Osteoblast (primary cell): Measurements from ENCODE around the gene PTPRR. TPM values are rescaled to one million over a fixed set of nuclear protein-coding genes. Genes with fewer than 3 reads are reported as not detected.

ENCODE experiments used
- DNase-seq: peaks from one replicate; pipeline ENCODE4 v3.0.0; 2011; ENCODE audit warnings: low spot score, mixed read lengths; ENCODE audit not compliant: insufficient read length; ENCODE audit errors: missing footprints
- H2AFZ ChIP-seq: 2 replicates; pipeline ENCODE4 v1.6.0; 2011; ENCODE audit warnings: mild to moderate bottlenecking, low read length
- H3K27ac ChIP-seq: 2 replicates; pipeline ENCODE4 v1.5.1; 2011; ENCODE audit warnings: mild to moderate bottlenecking, low read depth, low read length, moderate library complexity
- H3K27me3 ChIP-seq: 2 replicates; pipeline ENCODE4 v1.6.0; 2012; ENCODE audit warnings: mild to moderate bottlenecking, control low read depth, inconsistent platforms, low read length, moderate library complexity; ENCODE audit not compliant: insufficient read depth
- H3K36me3 ChIP-seq: 2 replicates; pipeline ENCODE4 v1.5.1; 2011; ENCODE audit warnings: mild to moderate bottlenecking, low read length, control low read depth, moderate library complexity; ENCODE audit not compliant: insufficient read depth
- H3K4me1 ChIP-seq: 2 replicates; pipeline ENCODE4 v1.5.1; 2011; ENCODE audit warnings: mild to moderate bottlenecking, low read length, control low read depth, moderate library complexity; ENCODE audit not compliant: insufficient read depth
- H3K4me2 ChIP-seq: 2 replicates; pipeline ENCODE4 v1.6.0; 2011; ENCODE audit warnings: mild to moderate bottlenecking, low read length; ENCODE audit not compliant: insufficient read depth
- H3K4me3 ChIP-seq: fragments of 200-600 bp; sonication (generic); 3 replicates; pipeline ENCODE4 v1.5.1; 2012; ENCODE audit warnings: mild to moderate bottlenecking, low read length, inconsistent platforms; ENCODE audit not compliant: insufficient read depth
- H3K79me2 ChIP-seq: 2 replicates; pipeline ENCODE4 v1.6.0; 2012; ENCODE audit warnings: mild to moderate bottlenecking, low read length, control low read depth, inconsistent platforms; ENCODE audit not compliant: insufficient read depth
- H3K9me3 ChIP-seq: 2 replicates; pipeline ENCODE4 v1.5.1; 2011; ENCODE audit warnings: low read depth, low read length, control low read depth
- H4K20me1 ChIP-seq: 2 replicates; pipeline ENCODE4 v1.6.0; 2012; ENCODE audit warnings: mild to moderate bottlenecking, low read length, control low read depth; ENCODE audit not compliant: insufficient read depth
- total RNA-seq: library from RNA; depleted of rRNA; stranded (reverse); fragments of >200 nt; gene quantifications from 2 replicates; pipeline ENCODE4 v1.2.3, GENCODE V29; 2012
- TF ChIP-seq, protein P1 (sequence below): IDR thresholded peaks from 2 replicates; pipeline ENCODE4 v1.5.1; 2011; ENCODE audit warnings: mild to moderate bottlenecking, low read depth, low read length, moderate library complexity; ENCODE audit errors: extremely low read depth

Gene PTPRR
- total RNA-seq, 1 donor, result not detected

DNA sequence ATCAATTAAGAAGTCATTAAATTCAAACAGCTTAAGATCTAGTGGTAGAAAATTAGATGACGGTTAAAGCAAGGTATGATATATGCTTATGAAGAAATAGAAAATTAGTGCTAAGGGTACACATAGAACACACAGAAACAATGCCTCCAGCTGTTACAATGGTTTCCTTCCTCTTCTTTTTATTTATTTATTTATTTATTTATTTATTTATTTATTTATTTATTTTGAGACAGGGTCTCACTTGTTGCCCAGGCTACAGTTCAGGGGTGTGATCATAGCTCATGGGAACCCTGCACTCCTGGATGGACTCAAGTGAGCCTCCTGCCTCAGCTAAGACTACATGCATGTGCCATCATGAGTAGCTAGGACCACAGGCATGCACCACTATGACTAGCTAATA lies 34.9 kb upstream of the PTPRR start:
- Histone ChIP-seq H3K4me3 (no peak overlapping the region), H3K36me3 (no peaks in the 10 kb centered on the region), H3K9me3 (no peaks in the 10 kb centered on the region), H3K4me1 (no peaks in the 10 kb centered on the region), H3K27ac (no peak overlapping the region), H3K79me2 (no peaks in the 10 kb centered on the region), H4K20me1 (no peaks in the 10 kb centered on the region), H3K4me2 (no peak overlapping the region), H3K27me3 (no peaks in the 10 kb centered on the region), H2AFZ (no peak overlapping the region)
- TF ChIP-seq, protein P1, sequence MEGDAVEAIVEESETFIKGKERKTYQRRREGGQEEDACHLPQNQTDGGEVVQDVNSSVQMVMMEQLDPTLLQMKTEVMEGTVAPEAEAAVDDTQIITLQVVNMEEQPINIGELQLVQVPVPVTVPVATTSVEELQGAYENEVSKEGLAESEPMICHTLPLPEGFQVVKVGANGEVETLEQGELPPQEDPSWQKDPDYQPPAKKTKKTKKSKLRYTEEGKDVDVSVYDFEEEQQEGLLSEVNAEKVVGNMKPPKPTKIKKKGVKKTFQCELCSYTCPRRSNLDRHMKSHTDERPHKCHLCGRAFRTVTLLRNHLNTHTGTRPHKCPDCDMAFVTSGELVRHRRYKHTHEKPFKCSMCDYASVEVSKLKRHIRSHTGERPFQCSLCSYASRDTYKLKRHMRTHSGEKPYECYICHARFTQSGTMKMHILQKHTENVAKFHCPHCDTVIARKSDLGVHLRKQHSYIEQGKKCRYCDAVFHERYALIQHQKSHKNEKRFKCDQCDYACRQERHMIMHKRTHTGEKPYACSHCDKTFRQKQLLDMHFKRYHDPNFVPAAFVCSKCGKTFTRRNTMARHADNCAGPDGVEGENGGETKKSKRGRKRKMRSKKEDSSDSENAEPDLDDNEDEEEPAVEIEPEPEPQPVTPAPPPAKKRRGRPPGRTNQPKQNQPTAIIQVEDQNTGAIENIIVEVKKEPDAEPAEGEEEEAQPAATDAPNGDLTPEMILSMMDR, result no peak
- DNase-seq, result no peak

DNA sequence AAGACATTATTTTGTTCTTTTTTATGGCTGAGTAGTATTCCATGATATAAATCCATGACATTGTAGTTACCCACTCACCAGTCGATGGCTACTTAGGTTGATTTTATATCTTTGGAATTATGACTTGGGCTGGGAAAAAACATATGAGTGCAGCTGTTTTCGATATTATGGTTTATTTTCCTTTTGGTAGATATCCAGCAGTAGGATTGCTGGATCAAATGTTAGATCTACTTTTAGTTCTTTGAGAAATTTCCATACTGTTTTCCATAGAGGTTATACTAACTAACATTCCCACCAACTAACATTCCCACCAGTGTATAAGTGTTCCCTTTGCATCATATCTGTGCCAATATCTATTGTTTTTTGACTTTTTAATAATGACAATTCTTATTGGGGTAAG lies 29.9 kb upstream of the PTPRR start:
- H3K4me2 ChIP-seq, result no peak overlapping the region
- no peaks in the 10 kb centered on the region for H3K79me2 ChIP-seq
- TF ChIP-seq, protein P1, result no peak
- no peaks in the 10 kb centered on the region for H4K20me1 ChIP-seq
- H2AFZ ChIP-seq, result no peak overlapping the region
- no peaks in the 10 kb centered on the region for H3K27me3 ChIP-seq
- no peaks in the 10 kb centered on the region for H3K4me1 ChIP-seq
- DNase-seq, result no peak
- no peaks in the 10 kb centered on the region for H3K36me3 ChIP-seq
- H3K9me3 ChIP-seq, result no peaks in the 10 kb centered on the region
- H3K4me3 ChIP-seq, result no peak overlapping the region
- H3K27ac ChIP-seq, result no peak overlapping the region

DNA sequence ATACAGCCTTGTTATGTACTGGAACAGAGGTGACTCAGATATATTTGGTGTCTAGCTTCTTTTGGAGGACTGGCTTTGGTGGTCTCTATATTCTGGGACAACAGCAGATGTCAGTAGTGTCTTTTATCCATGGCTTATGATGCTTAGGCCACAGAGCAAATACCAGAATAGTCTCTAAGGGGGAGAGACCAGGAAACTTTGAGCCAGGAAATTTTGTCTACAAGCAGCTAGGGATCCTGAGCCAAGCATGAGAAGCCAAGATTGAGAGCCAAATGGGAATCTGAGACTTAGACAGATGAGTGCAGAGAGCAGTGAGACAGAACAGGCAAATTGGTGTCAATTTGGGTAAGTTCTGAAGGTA lies 28.4 kb upstream of the PTPRR start:
- Histone ChIP-seq H3K4me2 (no peak overlapping the region), H3K36me3 (no peaks in the 10 kb centered on the region), H3K27me3 (no peaks in the 10 kb centered on the region), H3K9me3 (no peaks in the 10 kb centered on the region), H3K27ac (no peak overlapping the region), H3K79me2 (no peaks in the 10 kb centered on the region), H4K20me1 (no peaks in the 10 kb centered on the region), H2AFZ (no peak overlapping the region), H3K4me1 (no peaks in the 10 kb centered on the region), H3K4me3 (no peak overlapping the region)
- no peak for DNase-seq
- TF ChIP-seq, protein P1, result no peak

DNA sequence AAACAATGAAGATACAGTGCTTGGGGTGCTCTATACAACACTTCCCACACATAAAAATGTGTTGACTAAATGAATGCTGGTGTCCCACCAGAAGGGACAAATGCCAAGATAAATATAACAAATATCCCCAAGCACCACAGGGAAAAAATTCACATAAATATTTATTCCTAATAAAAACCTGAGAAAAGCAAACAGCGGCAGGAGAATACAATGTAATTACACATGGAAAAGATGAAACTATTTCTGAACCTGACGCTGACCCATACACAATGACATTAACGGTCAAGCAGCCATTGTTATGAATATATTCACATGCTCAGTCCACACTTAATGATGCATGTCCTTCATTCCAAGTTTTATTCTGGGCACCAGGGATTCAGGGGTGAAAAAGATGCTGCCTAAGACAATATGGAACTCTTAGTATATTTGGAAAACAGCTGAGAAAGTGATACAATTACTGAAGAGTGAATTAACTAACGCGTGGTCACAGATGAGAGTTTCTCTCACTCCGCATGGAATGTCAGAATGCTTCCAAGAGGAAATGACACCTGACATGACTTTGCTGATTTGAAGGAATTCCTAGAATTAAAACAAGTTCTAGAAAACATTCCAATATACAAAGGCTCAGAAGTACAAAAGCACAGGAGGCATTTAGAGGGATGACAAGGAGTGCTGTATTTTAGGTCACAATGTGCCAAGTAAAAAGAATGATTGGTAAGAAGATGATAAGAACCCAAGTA lies 27.9 kb upstream of the PTPRR start:
- H3K79me2 ChIP-seq, result no peaks in the 10 kb centered on the region
- no peak for DNase-seq
- no peaks in the 10 kb centered on the region for H3K27me3 ChIP-seq
- H3K27ac ChIP-seq, result no peak overlapping the region
- H2AFZ ChIP-seq, result no peak overlapping the region
- no peak overlapping the region for H3K4me2 ChIP-seq
- H3K4me1 ChIP-seq, result no peaks in the 10 kb centered on the region
- no peaks in the 10 kb centered on the region for H4K20me1 ChIP-seq
- no peak overlapping the region for H3K4me3 ChIP-seq
- no peaks in the 10 kb centered on the region for H3K9me3 ChIP-seq
- H3K36me3 ChIP-seq, result no peaks in the 10 kb centered on the region
- TF ChIP-seq, protein P1, result no peak
